ENCODE measurements around the gene TPCN2.

DNA sequence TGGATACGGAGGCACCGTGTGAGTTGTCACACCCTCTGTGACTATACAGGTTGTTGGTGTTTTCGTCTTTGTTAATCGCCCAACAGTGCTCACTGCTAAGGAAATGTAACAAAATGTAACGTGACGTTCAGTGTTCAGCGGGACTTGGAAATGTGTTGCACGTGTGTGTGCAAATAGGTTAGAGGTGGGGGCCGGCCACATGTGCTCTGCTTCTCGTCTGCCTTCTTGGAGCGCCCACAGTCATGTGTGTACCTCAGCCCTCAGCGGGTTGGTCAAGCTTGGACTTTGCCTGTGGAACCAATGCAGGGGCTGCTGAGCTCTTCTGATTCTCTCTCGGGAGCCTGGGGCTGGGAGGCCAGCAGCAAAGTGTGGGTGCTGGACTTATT, 99.6 kb downstream of the TPCN2 start:
- TF ChIP-seq POLR2AphosphoS5 (IDR thresholded peaks at IDR 0.05; ENCODE audit: low read depth, low read length), result no peak
- TF ChIP-seq POLR2A (IDR thresholded peaks at IDR 0.05; ENCODE audit: low read depth, low read length), result no peak
- TF ChIP-seq TAF1 (IDR thresholded peaks at IDR 0.05; ENCODE audit: borderline replicate concordance, low read depth, low read length), result no peak
